Adipocyte (in vitro differentiated cells): ENCODE measurements around the gene NOSIP.

Source experiments
- DNase-seq: peaks from one replicate; pipeline ENCODE4 v3.0.0-alpha.2; 2015; ENCODE audit warnings: low read depth
- H3K27me3 ChIP-seq: replicated peaks from 2 replicates; pipeline ENCODE4 v1.7.0; 2013; ENCODE audit warnings: mild to moderate bottlenecking, low read length, moderate library complexity; ENCODE audit not compliant: control insufficient read depth, insufficient read depth
- H3K36me3 ChIP-seq: 2 replicates; pipeline ENCODE4 v1.7.0; 2013; ENCODE audit warnings: low read length, mild to moderate bottlenecking, moderate library complexity; ENCODE audit not compliant: control insufficient read depth, insufficient read depth, severe bottlenecking
- H3K4me1 ChIP-seq: 2 replicates; pipeline ENCODE4 v1.7.0; 2013; ENCODE audit warnings: mild to moderate bottlenecking, low read length, moderate library complexity; ENCODE audit not compliant: control insufficient read depth, insufficient read depth
- H3K4me3 ChIP-seq: 2 replicates; pipeline ENCODE4 v1.7.0; 2013; ENCODE audit warnings: mild to moderate bottlenecking, low read length, moderate library complexity
- H3K9ac ChIP-seq: 2 replicates; pipeline ENCODE4 v1.7.0; 2013; ENCODE audit warnings: mild to moderate bottlenecking, low read length, moderate library complexity
- H3K9me3 ChIP-seq: 2 replicates; pipeline ENCODE4 v1.7.0; 2013; ENCODE audit warnings: mild to moderate bottlenecking, low read length, moderate library complexity; ENCODE audit not compliant: control insufficient read depth

NOSIP gene

GRCh38 chr19:49538643-49539042 lies 41.7 kb downstream of the NOSIP start:
- no peak overlapping the region for H3K9ac ChIP-seq
- H3K4me3 ChIP-seq = no peak overlapping the region
- peaks cover 59% of the 10 kb centered on the region for H3K36me3 ChIP-seq
- no peaks in the 10 kb centered on the region for H3K27me3 ChIP-seq
- H3K4me1 ChIP-seq = no peaks in the 10 kb centered on the region
- no peak for DNase-seq
- no peaks in the 10 kb centered on the region for H3K9me3 ChIP-seq

GRCh38 chr19:49536921-49537462 lies 43.4 kb downstream of the NOSIP start:
- Histone ChIP-seq H3K9me3 (no peaks in the 10 kb centered on the region), H3K27me3 (no peaks in the 10 kb centered on the region), H3K9ac (no peak overlapping the region), H3K36me3 (peaks cover 54% of the 10 kb centered on the region), H3K4me3 (no peak overlapping the region), H3K4me1 (peaks cover 8% of the 10 kb centered on the region)
- no peak for DNase-seq

- no peak for DNase-seq
- H3K4me1 ChIP-seq = peaks cover 8% of the 10 kb centered on the region
- no peaks in the 10 kb centered on the region for H3K27me3 ChIP-seq
- H3K36me3 ChIP-seq = peaks cover 54% of the 10 kb centered on the region
- H3K9ac ChIP-seq = no peak overlapping the region
- no peak overlapping the region for H3K4me3 ChIP-seq
- no peaks in the 10 kb centered on the region for H3K9me3 ChIP-seq
Observed at GRCh38 chr19:49534632-49535385, 45.5 kb downstream of the NOSIP start.

GRCh38 chr19:49533551-49534488 lies 46.5 kb downstream of the NOSIP start:
- peaks cover 45% of the 10 kb centered on the region for H3K36me3 ChIP-seq
- peaks cover 13% of the 10 kb centered on the region for H3K4me1 ChIP-seq
- no peaks in the 10 kb centered on the region for H3K27me3 ChIP-seq
- peak overlapping the region; percentile 52 for H3K9ac ChIP-seq
- H3K4me3 ChIP-seq = peak overlapping the region; percentile 66
- H3K9me3 ChIP-seq = no peaks in the 10 kb centered on the region
- DNase-seq = peak; percentile 50

- Histone ChIP-seq H3K9me3 (no peaks in the 10 kb centered on the region), H3K36me3 (peaks cover 28% of the 10 kb centered on the region), H3K9ac (no peak overlapping the region), H3K4me3 (no peak overlapping the region), H3K27me3 (no peaks in the 10 kb centered on the region), H3K4me1 (peaks cover 19% of the 10 kb centered on the region)
- no peak for DNase-seq
Observed at GRCh38 chr19:49530708-49531107, 49.6 kb downstream of the NOSIP start.

GRCh38 chr19:49528211-49528771 lies 52.1 kb downstream of the NOSIP start:
- H3K4me3 ChIP-seq = peak overlapping the region; percentile 86
- no peaks in the 10 kb centered on the region for H3K27me3 ChIP-seq
- peaks cover 23% of the 10 kb centered on the region for H3K36me3 ChIP-seq
- peak overlapping the region; percentile 86 for H3K9ac ChIP-seq
- peak; percentile 67 for DNase-seq
- H3K4me1 ChIP-seq = peaks cover 17% of the 10 kb centered on the region
- no peaks in the 10 kb centered on the region for H3K9me3 ChIP-seq

GRCh38 chr19:49524812-49525455 lies 55.4 kb downstream of the NOSIP start:
- DNase-seq = no peak
- Histone ChIP-seq H3K9ac (no peak overlapping the region), H3K9me3 (no peaks in the 10 kb centered on the region), H3K27me3 (no peaks in the 10 kb centered on the region), H3K36me3 (peaks cover 12% of the 10 kb centered on the region), H3K4me1 (peaks cover 10% of the 10 kb centered on the region), H3K4me3 (no peak overlapping the region)

- Histone ChIP-seq H3K36me3 (peaks cover 15% of the 10 kb centered on the region), H3K4me1 (peaks cover 10% of the 10 kb centered on the region), H3K9me3 (no peaks in the 10 kb centered on the region), H3K4me3 (no peak overlapping the region), H3K9ac (no peak overlapping the region), H3K27me3 (no peaks in the 10 kb centered on the region)
- DNase-seq = no peak
Observed at GRCh38 chr19:49520705-49521319, 59.5 kb downstream of the NOSIP start.

GRCh38 chr19:49518033-49518432 lies 62.3 kb downstream of the NOSIP start:
- H3K36me3 ChIP-seq = peaks cover 7% of the 10 kb centered on the region
- no peak overlapping the region for H3K9ac ChIP-seq
- H3K4me3 ChIP-seq = no peak overlapping the region
- DNase-seq = no peak
- H3K9me3 ChIP-seq = no peaks in the 10 kb centered on the region
- no peaks in the 10 kb centered on the region for H3K27me3 ChIP-seq
- H3K4me1 ChIP-seq = peaks cover 23% of the 10 kb centered on the region

GRCh38 chr19:49515767-49516166 lies 64.6 kb downstream of the NOSIP start:
- Histone ChIP-seq H3K36me3 (peaks cover 4% of the 10 kb centered on the region), H3K9ac (peak overlapping the region; percentile 52), H3K4me3 (peak overlapping the region; percentile 20), H3K4me1 (peaks cover 36% of the 10 kb centered on the region), H3K9me3 (no peaks in the 10 kb centered on the region), H3K27me3 (no peaks in the 10 kb centered on the region)
- DNase-seq = no peak
